Fibroblast of skin of left biceps (primary cell): ENCODE data around the gene CFAP410.
"Not testable (repeated sequence)": the region's sequence is repeated elsewhere in the genome, so short reads cannot be mapped to it uniquely, and the experiment has no call there.

ENCODE experiments used
- DNase-seq, 2 experiments: peaks; one replicate each; pipeline ENCODE4 v3.0.0-alpha.2; 2013; ENCODE audit warnings: low read depth in 2 of 2

The CFAP410 gene

DNA sequence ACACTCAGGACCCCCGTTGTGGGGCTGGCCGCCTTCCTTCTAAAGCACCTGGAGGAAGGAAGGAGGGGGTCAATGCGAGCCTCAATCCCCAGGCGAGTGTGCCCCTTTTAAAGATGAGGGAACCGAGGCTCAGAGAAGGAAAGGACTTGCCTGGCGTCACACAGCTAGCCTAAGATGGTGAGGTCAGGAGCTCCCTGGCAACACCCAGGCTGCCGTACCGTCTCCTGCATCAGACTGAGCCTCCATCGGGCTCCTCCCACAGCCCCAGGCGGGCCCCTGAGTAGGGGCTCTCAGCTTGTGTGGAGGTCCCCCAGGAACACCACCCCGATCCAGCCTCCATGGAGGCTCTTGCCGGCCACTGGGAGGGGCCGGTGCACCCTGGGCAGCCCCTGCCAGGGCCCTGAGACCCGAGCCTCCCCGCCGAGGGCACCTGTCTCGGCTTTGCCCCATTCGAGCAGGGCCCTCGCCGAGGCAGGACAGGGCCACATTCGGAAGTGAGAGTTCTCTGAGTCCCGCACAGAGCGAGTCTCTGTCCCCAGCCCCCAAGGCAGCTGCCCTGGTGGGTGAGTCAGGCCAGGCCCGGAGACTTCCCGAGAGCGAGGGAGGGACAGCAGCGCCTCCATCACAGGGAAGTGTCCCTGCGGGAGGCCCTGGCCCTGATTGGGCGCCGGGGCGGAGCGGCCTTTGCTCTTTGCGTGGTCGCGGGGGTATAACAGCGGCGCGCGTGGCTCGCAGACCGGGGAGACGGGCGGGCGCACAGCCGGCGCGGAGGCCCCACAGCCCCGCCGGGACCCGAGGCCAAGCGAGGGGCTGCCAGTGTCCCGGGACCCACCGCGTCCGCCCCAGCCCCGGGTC lies 53.8 kb downstream of the CFAP410 start, which contains the start of gene AIRE:
TSS of gene AIRE (plus strand) at position 739 of the 855 bp plus-strand sequence. CDS start 131 bp downstream, outside the sequence.
- DNase-seq, result no peak

DNA sequence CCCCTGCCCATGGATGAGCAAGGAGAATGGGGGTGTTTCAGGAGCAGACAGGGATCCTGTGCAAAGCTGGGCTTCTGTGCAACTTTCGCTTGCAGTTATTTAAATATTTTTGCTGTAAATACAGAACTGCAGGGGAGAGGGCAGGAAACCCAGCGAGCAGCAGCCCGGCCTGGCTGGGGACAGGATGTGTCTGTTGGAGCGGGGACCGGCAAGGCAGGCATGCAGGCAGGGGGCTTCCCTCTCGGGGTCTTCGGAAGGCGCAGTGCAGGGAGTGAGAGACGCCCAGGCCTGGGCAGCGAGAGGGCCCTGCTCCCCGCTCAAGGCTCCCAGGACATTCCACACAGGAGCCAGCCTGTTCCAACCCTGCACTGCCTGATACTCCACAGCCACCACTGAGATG lies 55.2 kb downstream of the CFAP410 start:
- DNase-seq, result no peak

DNA sequence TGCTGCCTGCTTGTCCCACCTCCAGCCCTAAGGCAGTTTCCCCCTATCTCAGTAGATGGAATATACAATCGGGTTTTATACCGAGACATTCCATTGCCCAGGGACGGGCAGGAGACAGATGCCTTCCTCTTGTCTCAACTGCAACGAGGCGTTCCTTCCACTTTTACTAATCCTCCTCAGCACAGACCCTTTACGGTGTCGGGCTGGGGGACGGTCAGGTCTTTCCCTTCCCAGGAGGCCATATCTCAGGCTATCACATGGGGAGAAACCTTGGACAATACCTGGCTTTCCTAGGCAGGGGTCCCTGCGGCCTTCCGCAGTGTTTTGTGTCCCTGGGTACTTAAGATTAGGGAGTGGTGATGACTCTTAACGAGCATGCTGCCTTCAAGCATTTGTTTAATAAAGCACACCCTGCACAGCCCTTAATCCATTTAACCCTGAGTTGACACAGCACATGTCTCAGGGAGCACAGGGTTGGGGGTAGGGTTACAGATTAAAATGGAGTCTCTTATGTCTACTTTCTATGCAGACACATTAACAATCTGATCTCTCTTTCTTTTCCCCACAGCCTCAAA lies 55.9 kb downstream of the CFAP410 start:
- not testable (repeated sequence) for DNase-seq

DNA sequence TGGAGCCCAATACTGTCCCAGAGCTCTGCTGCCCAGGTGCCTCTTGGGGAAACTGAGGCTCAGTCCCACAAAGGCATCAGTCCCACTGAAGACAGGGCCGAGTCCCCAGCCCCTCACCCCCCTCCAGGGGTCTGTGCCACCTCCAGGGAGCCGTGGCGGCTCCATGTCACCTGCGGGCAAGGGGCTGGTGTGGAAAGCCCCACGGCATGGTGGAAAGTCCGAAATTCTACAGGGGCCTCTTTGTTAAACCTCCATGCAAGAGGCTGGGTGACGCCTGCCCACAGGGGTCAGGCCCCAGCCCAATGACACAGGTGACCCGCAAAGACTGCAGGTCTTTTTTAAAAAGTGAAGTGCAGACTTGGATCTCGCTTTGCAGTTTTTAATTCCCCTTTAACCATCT lies 56.8 kb downstream of the CFAP410 start:
- DNase-seq, result no peak

DNA sequence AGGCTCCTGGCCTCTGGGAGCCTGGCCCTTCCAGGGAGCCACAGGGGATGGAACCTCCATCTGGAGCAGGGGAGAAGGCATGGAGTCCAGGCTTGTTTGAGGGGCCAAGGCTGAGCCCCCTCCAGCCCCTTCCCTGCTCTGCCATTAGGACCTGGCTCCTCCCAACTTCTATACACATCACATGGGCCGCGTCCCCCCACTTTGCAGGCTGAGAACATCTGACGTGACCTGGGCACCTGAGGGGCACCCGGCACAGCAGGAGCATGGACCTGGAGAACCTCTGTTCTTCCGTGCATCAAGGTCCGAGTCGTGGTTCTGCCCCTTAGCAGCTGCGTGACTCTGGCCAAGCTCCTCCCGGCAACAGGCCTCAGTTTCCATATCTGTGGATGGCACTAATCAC lies 57.4 kb downstream of the CFAP410 start:
- DNase-seq, result no peak

DNA sequence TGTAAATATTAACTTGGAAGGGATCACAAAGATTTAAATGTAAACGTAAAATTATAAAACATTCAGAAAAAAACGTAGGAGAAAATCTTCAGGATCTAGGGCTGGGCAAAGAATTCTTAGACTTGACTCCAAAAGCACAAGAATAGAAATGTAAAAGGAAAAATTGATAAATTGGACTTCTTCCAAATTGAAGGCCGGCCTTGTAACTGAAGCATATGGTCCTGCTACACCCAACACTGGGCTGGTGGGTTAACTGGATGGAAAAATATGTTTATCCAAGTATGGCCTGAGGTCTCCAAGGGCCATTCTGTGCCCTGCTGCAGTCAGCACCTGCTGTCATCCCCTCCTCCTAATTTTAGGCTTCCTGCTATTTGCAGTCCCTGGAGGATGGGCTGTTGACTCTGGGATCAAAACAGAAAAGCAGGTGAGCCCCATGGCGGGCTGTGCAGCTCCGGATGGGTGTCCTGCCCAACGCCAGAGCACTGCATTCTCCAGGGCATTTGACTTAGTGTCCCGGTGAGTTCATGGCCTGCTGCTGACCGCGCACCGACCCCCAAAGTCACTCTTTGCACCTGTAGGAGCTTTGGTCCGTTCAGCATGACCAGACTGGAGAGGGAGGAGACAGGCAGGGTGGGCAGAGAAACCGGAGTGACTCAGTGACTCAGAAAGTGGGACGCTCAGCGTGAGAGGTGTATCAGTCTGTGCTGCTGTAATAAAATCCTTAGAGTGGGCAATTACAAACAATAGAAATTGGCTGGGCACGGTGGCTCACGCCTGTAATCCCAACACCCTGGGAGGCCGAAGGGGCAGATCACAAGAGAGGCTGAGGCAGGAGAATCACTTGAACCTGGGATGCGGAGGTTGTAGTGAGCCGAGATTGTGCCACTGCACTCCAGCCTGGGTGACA lies 59.6 kb downstream of the CFAP410 start:
- DNase-seq, result no peak
